Thyroid gland (tissue), 4 donors: ENCODE results near the gene PLXDC2. TPM values are rescaled to one million over a fixed set of nuclear protein-coding genes. Genes with fewer than 3 reads are reported as not detected.
"Not testable (repeated sequence)": the region's sequence is repeated elsewhere in the genome, so short reads cannot be mapped to it uniquely, and the experiment has no call there.

ENCODE experiments used
- DNase-seq, 2 donors: peaks; one replicate each; pipeline ENCODE4 v3.0.0-alpha.2; 2019
- H3K27ac ChIP-seq, 3 donors: fragments of 200-600 bp; sonication (generic); 1 replicate in 2 of 3; 2 replicates in 1 of 3; pipeline ENCODE4 v1.5.1; 2016 to 2019; ENCODE audit warnings: mild to moderate bottlenecking in 1 of 3, moderate library complexity in 1 of 3
- H3K27me3 ChIP-seq: fragments of 200-600 bp; sonication (generic); one replicate; pipeline ENCODE4 v1.5.1; 2019
- H3K36me3 ChIP-seq, 2 donors: fragments of 200-600 bp; sonication (generic); one replicate each; pipeline ENCODE4 v1.5.1; 2016 to 2019
- H3K4me1 ChIP-seq, 2 donors: fragments of 200-600 bp; sonication (generic); one replicate each; pipeline ENCODE4 v1.5.1; 2017 to 2019
- H3K4me3 ChIP-seq, 3 donors: fragments of 200-600 bp; sonication (generic); replicated peaks in 1 of 3; 1 replicate in 2 of 3; 2 replicates in 1 of 3; pipeline ENCODE4 v1.5.1; 2016; ENCODE audit warnings: mild to moderate bottlenecking in 1 of 3
- H3K9me3 ChIP-seq: fragments of 200-600 bp; sonication (generic); one replicate; pipeline ENCODE4 v1.5.1; 2017
- POLR2A ChIP-seq, 2 donors: fragments of 450-650 bp; IDR thresholded peaks; one replicate each; pipeline ENCODE4 v1.6.1; 2017; ENCODE audit warnings: antibody characterized with exemption in 2 of 2, mild to moderate bottlenecking in 2 of 2, moderate library complexity in 1 of 2
- WGBS, 2 donors: methylation state at CpG; one replicate each; pipeline ENCODE4 v1.1.5; 2017; 5-methylcytosine and 5-hydroxymethylcytosine counted together
- intact Hi-C: fragments of 100-400 bp; cut with DNase I; formaldehyde crosslinking; loops from one replicate; pipeline ENCODE4 v1.15.1; 2023
- total RNA-seq, 4 donors: library from RNA; depleted of rRNA; stranded (reverse); fragments of >200 nt; gene quantifications; one replicate each; pipeline ENCODE4 v1.2.3, GENCODE V29; 2016
- TF ChIP-seq, protein P1 (sequence below), 6 experiments: fragments of 200-600 bp in 3 of 6; fragments of 450-650 bp in 3 of 6; sonication (generic) in 3 of 6; IDR thresholded peaks; one replicate each; pipeline ENCODE4 v1.5.1; 2016 to 2019; ENCODE audit warnings: antibody characterized with exemption in 6 of 6, mild to moderate bottlenecking in 2 of 6, inconsistent platforms in 1 of 6, moderate library complexity in 1 of 6

PLXDC2 gene
- total RNA-seq, 4 donors from 2014 or later, result 44.6 to 91.0 (median 47.6) TPM

- TF ChIP-seq, protein P1, sequence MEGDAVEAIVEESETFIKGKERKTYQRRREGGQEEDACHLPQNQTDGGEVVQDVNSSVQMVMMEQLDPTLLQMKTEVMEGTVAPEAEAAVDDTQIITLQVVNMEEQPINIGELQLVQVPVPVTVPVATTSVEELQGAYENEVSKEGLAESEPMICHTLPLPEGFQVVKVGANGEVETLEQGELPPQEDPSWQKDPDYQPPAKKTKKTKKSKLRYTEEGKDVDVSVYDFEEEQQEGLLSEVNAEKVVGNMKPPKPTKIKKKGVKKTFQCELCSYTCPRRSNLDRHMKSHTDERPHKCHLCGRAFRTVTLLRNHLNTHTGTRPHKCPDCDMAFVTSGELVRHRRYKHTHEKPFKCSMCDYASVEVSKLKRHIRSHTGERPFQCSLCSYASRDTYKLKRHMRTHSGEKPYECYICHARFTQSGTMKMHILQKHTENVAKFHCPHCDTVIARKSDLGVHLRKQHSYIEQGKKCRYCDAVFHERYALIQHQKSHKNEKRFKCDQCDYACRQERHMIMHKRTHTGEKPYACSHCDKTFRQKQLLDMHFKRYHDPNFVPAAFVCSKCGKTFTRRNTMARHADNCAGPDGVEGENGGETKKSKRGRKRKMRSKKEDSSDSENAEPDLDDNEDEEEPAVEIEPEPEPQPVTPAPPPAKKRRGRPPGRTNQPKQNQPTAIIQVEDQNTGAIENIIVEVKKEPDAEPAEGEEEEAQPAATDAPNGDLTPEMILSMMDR (IDR thresholded peaks at IDR 0.05), result no peak
- no peak for TF ChIP-seq POLR2A (IDR thresholded peaks at IDR 0.05)
- Histone ChIP-seq H3K36me3 (no peaks in the 10 kb centered on the region), H3K4me3 (no peak overlapping the region), H3K27ac (no peak overlapping the region), H3K27me3 (no peaks in the 10 kb centered on the region), H3K4me1 (no peaks in the 10 kb centered on the region), H3K9me3 (no peaks in the 10 kb centered on the region)
- intact Hi-C loops, result no loop called here
- no peak for DNase-seq
Observed at GRCh38 chr10:20185116-20185515, 368.9 kb downstream of the PLXDC2 start.

GRCh38 chr10:20191392-20191791, 375.2 kb downstream of the PLXDC2 start:
- DNase-seq, H3K27ac ChIP-seq, H3K36me3 ChIP-seq, H3K9me3 ChIP-seq, H3K4me1 ChIP-seq, intact Hi-C loops, H3K4me3 ChIP-seq, H3K27me3 ChIP-seq: not testable (repeated sequence)
- 68 to 74% methylated on average over 3 of the region's 3 CpGs for WGBS, 2 donors

DNA sequence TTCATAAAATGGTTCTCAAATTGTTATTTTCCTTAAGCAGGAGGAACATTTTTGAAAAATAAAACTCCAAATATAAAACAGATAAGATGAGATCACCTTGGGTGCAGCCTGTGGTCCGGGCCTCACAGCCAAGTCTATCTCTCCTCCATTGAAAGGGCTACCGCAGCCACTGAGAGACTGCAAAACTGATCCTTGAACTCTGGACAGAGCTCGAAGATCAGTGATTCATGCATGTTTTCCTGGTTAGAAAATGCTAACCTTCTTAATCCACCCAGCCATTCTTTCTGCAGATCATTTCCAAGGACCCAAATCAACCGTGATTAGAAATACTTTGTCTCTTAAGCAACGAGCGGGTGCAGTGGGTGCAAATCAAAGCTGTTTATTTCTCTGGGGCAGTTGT, 378.8 kb downstream of the PLXDC2 start:
- 88 to 95% methylated on average over 6 of the region's 6 CpGs for WGBS, 2 donors
- DNase-seq, result no peak
- no peaks in the 10 kb centered on the region for H3K36me3 ChIP-seq
- no peaks in the 10 kb centered on the region for H3K27me3 ChIP-seq
- H3K9me3 ChIP-seq, result no peaks in the 10 kb centered on the region
- no peaks in the 10 kb centered on the region for H3K4me1 ChIP-seq
- H3K4me3 ChIP-seq, result no peak overlapping the region
- H3K27ac ChIP-seq, result no peak overlapping the region
- no peak for TF ChIP-seq POLR2A (IDR thresholded peaks at IDR 0.05)
- TF ChIP-seq, protein P1 (IDR thresholded peaks at IDR 0.05), result no peak
- intact Hi-C loops, result no loop called here

GRCh38 chr10:20200758-20201157, 384.5 kb downstream of the PLXDC2 start:
- intact Hi-C loops, result no loop called here
- H3K4me1 ChIP-seq, result no peaks in the 10 kb centered on the region
- DNase-seq, result no peak
- no peaks in the 10 kb centered on the region for H3K9me3 ChIP-seq
- no peaks in the 10 kb centered on the region for H3K36me3 ChIP-seq
- no peak overlapping the region for H3K27ac ChIP-seq
- no peaks in the 10 kb centered on the region for H3K27me3 ChIP-seq
- no peak for TF ChIP-seq POLR2A (IDR thresholded peaks at IDR 0.05)
- TF ChIP-seq, protein P1 (IDR thresholded peaks at IDR 0.05), result no peak
- no peak overlapping the region for H3K4me3 ChIP-seq
- 87 to 94% methylated on average over 1 of the region's 1 CpG for WGBS, 2 donors

- no peaks in the 10 kb centered on the region for H3K27me3 ChIP-seq
- no peak for TF ChIP-seq POLR2A (IDR thresholded peaks at IDR 0.05)
- TF ChIP-seq, protein P1 (IDR thresholded peaks at IDR 0.05), result no peak
Observed at GRCh38 chr10:20202337-20202736, 386.1 kb downstream of the PLXDC2 start.

GRCh38 chr10:20207653-20208052, 391.4 kb downstream of the PLXDC2 start:
- TF ChIP-seq POLR2A (IDR thresholded peaks at IDR 0.05), result no peak
- TF ChIP-seq, protein P1 (IDR thresholded peaks at IDR 0.05), result no peak
- intact Hi-C loops, result no loop called here

More at GRCh38 chr10:20202337-20202736, 386.1 kb downstream of the PLXDC2 start:
- no peaks in the 10 kb centered on the region for H3K9me3 ChIP-seq
- DNase-seq, result no peak
- H3K4me1 ChIP-seq, result no peaks in the 10 kb centered on the region
- no peak overlapping the region for H3K27ac ChIP-seq
- WGBS, 2 donors, result 91 to 95% methylated on average over 4 of the region's 4 CpGs
- no peaks in the 10 kb centered on the region for H3K36me3 ChIP-seq
- H3K4me3 ChIP-seq, result no peak overlapping the region
- intact Hi-C loops, result no loop called here

DNA sequence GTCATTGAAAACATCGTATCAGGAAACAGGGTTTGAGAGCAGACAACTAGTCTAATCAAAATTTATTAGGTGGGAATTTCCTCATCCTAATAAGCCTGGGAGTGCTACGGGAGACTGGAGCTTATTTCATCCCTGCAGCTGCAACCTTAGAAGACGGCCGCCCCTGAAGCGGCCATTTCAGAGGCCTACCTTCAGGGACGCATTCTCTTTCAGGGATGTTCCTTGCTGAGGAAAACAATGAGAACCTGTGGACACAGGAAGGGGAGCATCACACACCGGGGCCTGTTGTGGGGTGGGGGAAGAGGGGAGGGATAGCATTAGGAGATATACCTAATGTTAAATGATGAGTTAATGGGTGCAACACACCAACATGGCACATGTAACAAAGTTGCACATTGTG, 392.9 kb downstream of the PLXDC2 start:
- H3K4me1 ChIP-seq, H3K36me3 ChIP-seq, H3K9me3 ChIP-seq, DNase-seq, H3K27ac ChIP-seq, intact Hi-C loops, H3K27me3 ChIP-seq, H3K4me3 ChIP-seq: not testable (repeated sequence)
- 93 to 96% methylated on average over 7 of the region's 7 CpGs for WGBS, 2 donors

More at GRCh38 chr10:20207653-20208052, 391.4 kb downstream of the PLXDC2 start:
- Histone ChIP-seq H3K4me1 (no peaks in the 10 kb centered on the region), H3K36me3 (no peaks in the 10 kb centered on the region), H3K4me3 (no peak overlapping the region), H3K27ac (no peak overlapping the region), H3K9me3 (no peaks in the 10 kb centered on the region), H3K27me3 (no peaks in the 10 kb centered on the region)
- DNase-seq, result no peak
